GM12878 (cell line): Measurements from ENCODE around the gene HYCC1. TPM values are rescaled to one million over a fixed set of nuclear protein-coding genes. Genes with fewer than 3 reads are reported as not detected.

ENCODE experiments used
- ATAC-seq: fragments of 200-7000 bp; cut with Tn5 transposase; 3 replicates; pipeline ENCODE4 v1.9.1; 2020; ENCODE audit warnings: mild to moderate bottlenecking, moderate library complexity
- BruUV-seq: library from RNA; stranded (reverse); fragments of 400-500 nt; replicated peaks from 2 replicates; lab custom pipeline; 2021; lab: Mats Ljungman, UMichigan
- CTCF ChIA-PET: fragments of 300-600 bp; sonication (Branson Sonifier 250); formaldehyde crosslinking; extraction: SDS; loops from one replicate; lab custom pipeline; 2021; ENCODE audit warnings: inconsistent platforms; lab: Yijun Ruan, JAX
- POLR2A ChIA-PET: fragments of 350-600 bp; formaldehyde crosslinking; extraction: SDS; loops from one replicate; lab custom pipeline; 2021; ENCODE audit warnings: inconsistent platforms; lab: Charles Lee
- RAD21 ChIA-PET: fragments of 300-600 bp; sonication (Branson Sonifier 250); formaldehyde crosslinking; loops from one replicate; lab custom pipeline; 2023; ENCODE audit warnings: antibody characterized with exemption; ENCODE audit not compliant: unreplicated experiment; lab: Charles Lee
- SMC1A ChIA-PET: fragments of 300-600 bp; sonication (Branson Sonifier 250); formaldehyde crosslinking; loops from one replicate; lab custom pipeline; 2023; ENCODE audit not compliant: unreplicated experiment, uncharacterized antibody; lab: Charles Lee
- DNase-seq: peaks from one replicate; pipeline ENCODE4 v3.0.0-alpha.2; 2011; ENCODE audit warnings: low read depth, low spot score
- FAIRE-seq: peaks from 3 replicates; lab custom pipeline; 2011; peaks lifted over from hg19 to GRCh38; lab: Jason Lieb, UNC
- H2AFZ ChIP-seq: 2 replicates; pipeline ENCODE4 v1.6.0; 2011; ENCODE audit warnings: low read depth, low read length, control low read depth; ENCODE audit not compliant: control insufficient read depth
- H3K27ac ChIP-seq: 2 replicates; pipeline ENCODE4 v1.5.1; 2011; ENCODE audit warnings: control low read depth; ENCODE audit not compliant: control insufficient read depth, insufficient read depth
- H3K27me3 ChIP-seq, 2 experiments: replicated peaks in 1 of 2; 2 replicates each; pipeline versions ENCODE4 v1.6.0 to v1.6.1; 2011; ENCODE audit warnings: low read length in 1 of 2; ENCODE audit not compliant: control insufficient read depth in 2 of 2, insufficient read depth in 2 of 2
- H3K36me3 ChIP-seq, 2 experiments: 2 replicates each; pipeline ENCODE4 v1.5.1; 2011; ENCODE audit warnings: low read length in 1 of 2; ENCODE audit not compliant: control insufficient read depth in 2 of 2, insufficient read depth in 2 of 2
- H3K4me1 ChIP-seq: 2 replicates; pipeline ENCODE4 v1.6.1; 2011; ENCODE audit warnings: mild to moderate bottlenecking, low read length, moderate library complexity, mixed read lengths; ENCODE audit not compliant: control insufficient read depth, insufficient read depth
- H3K4me2 ChIP-seq: 2 replicates; pipeline ENCODE4 v1.6.0; 2011; ENCODE audit warnings: control low read depth; ENCODE audit not compliant: control insufficient read depth, insufficient read depth
- H3K4me3 ChIP-seq: fragments of 200-600 bp; sonication (generic); 2 replicates; pipeline ENCODE4 v1.5.1; 2016
- H3K79me2 ChIP-seq: 2 replicates; pipeline ENCODE4 v1.6.0; 2011; ENCODE audit warnings: low read length; ENCODE audit not compliant: control insufficient read depth, insufficient read depth
- H3K9ac ChIP-seq: 2 replicates; pipeline ENCODE4 v1.8.0; 2011; ENCODE audit warnings: low read length, control low read depth, mixed read lengths; ENCODE audit not compliant: control insufficient read depth, insufficient read depth
- H3K9me3 ChIP-seq: replicated peaks from 3 replicates; pipeline ENCODE4 v1.5.1; 2011; ENCODE audit warnings: mild to moderate bottlenecking, low read length; ENCODE audit not compliant: control insufficient read depth, insufficient read depth
- H4K20me1 ChIP-seq: 2 replicates; pipeline ENCODE4 v1.6.0; 2011; ENCODE audit not compliant: control insufficient read depth, insufficient read depth
- CHD1 ChIP-seq: IDR thresholded peaks from 2 replicates; pipeline ENCODE4 v1.6.1; 2012; ENCODE audit warnings: low read depth, low read length, improper control_type of control experiment
- JUNB ChIP-seq: IDR thresholded peaks from 2 replicates; pipeline ENCODE4 v1.6.1; 2016; ENCODE audit warnings: antibody characterized with exemption, mild to moderate bottlenecking
- NFIC ChIP-seq: IDR thresholded peaks from 2 replicates; pipeline ENCODE4 v1.6.1; 2012; ENCODE audit warnings: low read depth, mild to moderate bottlenecking, inconsistent platforms, low read length, moderate library complexity
- SP1 ChIP-seq: IDR thresholded peaks from one replicate; pipeline ENCODE4 v1.6.1; 2011; ENCODE audit warnings: low read depth, low read length
- SPI1 ChIP-seq: IDR thresholded peaks from 2 replicates; pipeline ENCODE4 v1.6.1; 2011; ENCODE audit warnings: low read depth, mild to moderate bottlenecking, low read length, moderate library complexity, borderline replicate concordance; ENCODE audit not compliant: insufficient read depth
- in situ Hi-C: fragments of 300-500 bp; cut with MboI; formaldehyde crosslinking; loops from 9 replicates; pipeline ENCODE4 v1.14.3; 2018; ENCODE audit warnings: mixed read lengths
- intact Hi-C: fragments of 100-400 bp; cut with micrococcal nuclease; formaldehyde crosslinking; loops from one replicate; pipeline ENCODE4 v1.14.2; 2022; ENCODE audit not compliant: unreplicated experiment
- polyA plus RNA-seq, 11 experiments: library from polyadenylated mRNA; depleted of rRNA in 4 of 11; unstranded in 6 of 11; stranded (reverse) in 5 of 11; fragments of >200 nt; fragmentation: Nextera tagmentation in 4 of 11; fragmentation: Illumina TruSeq in 1 of 11; extraction: Ambion mirVana in 4 of 11; extraction: Trizol in 1 of 11; gene quantifications; 1 replicate in 1 of 11; 2 replicates in 10 of 11; pipeline versions ENCODE4 v1.2.1 to v1.2.3, GENCODE V29; 2011 to 2016; ENCODE audit warnings: inconsistent platforms in 2 of 11, missing spikeins in 2 of 11, low read depth in 1 of 11
- total RNA-seq, 4 experiments: library from RNA; depleted of rRNA in 3 of 4; stranded (reverse); fragments of >200 nt in 3 of 4; fragmentation: Illumina TruSeq in 1 of 4; extraction: Trizol in 1 of 4; gene quantifications; 2 replicates each; pipeline versions ENCODE4 v1.2.1 to v1.2.3, GENCODE V29; 2013 to 2021

Gene HYCC1
- total and polyA plus RNA-seq, 10 of the 15 experiments (the other 5 are each of a cell fraction or from before 2014, with no cell fraction given), result 8.5 to 62.9 (median 33.1) TPM

GRCh38 chr7:23009303-23009702 is 4.6 kb downstream of the HYCC1 start:
- Histone ChIP-seq H3K9me3 (no peaks in the 10 kb centered on the region; the same call in 2 of the 3 replicates), H3K4me1 (peaks cover 9% of the 10 kb centered on the region), H4K20me1 (no peaks in the 10 kb centered on the region), H3K27ac (peak overlapping the region; percentile 24; the same call in 1 of the 2 replicates), H3K36me3 (no peaks in the 10 kb centered on the region), H3K79me2 (peaks cover 91% of the 10 kb centered on the region), H3K27me3 (no peaks in the 10 kb centered on the region), H3K4me3 (peak overlapping the region; percentile 39), H3K9ac (no peak overlapping the region), H3K4me2 (peak overlapping the region; percentile 28; the same call in 1 of the 2 replicates), H2AFZ (no peak overlapping the region)
- no peak for ATAC-seq
- no TSS peak for BruUV-seq
- TF ChIP-seq SPI1 (peak; percentile 81), NFIC (peak; percentile 46; the same call in 1 of the 2 replicates), SP1 (no peak), JUNB (peak; percentile 46; the same call in 1 of the 2 replicates)
- ChIA-PET SMC1A (interaction anchor here (1.4 kb wide), 1 partner anchor 14 kb away, joined by 4 read pairs; no protein-coding TSS in a partner anchor), POLR2A (interaction anchor here (0.7 to 1.4 kb wide), 3 partner anchors 10 to 1876 kb away, joined by 3 read pairs; no protein-coding TSS in a partner anchor), RAD21 (interaction anchor here (0.8 to 1.5 kb wide), 3 partner anchors 18 to 154 kb away, joined by 3 to 6 read pairs (median 3); no protein-coding TSS in a partner anchor), CTCF (interaction anchor here (1.8 kb wide), 1 partner anchor 16 kb away, joined by 5 read pairs; no protein-coding TSS in a partner anchor)
- no peak for DNase-seq
- intact Hi-C loops, result no loop called here
- in situ Hi-C loops, result no loop called here
- no peak for FAIRE-seq

GRCh38 chr7:23004247-23004520 is 9.7 kb downstream of the HYCC1 start:
- intact Hi-C loops, result no loop called here

More at GRCh38 chr7:23004247-23004520, 9.7 kb downstream of the HYCC1 start:
- H3K4me2 ChIP-seq, result peak overlapping the region; percentile 43; the same call in 1 of the 2 replicates
- peaks cover 34% of the 10 kb centered on the region for H3K4me1 ChIP-seq
- DNase-seq (no peak), FAIRE-seq (no peak), ATAC-seq (no peak)
- no peaks in the 10 kb centered on the region for H4K20me1 ChIP-seq
- SMC1A ChIA-PET, result interaction anchor here (1.0 to 3.4 kb wide), 6 partner anchors 8 to 132 kb away, joined by 3 to 36 read pairs (median 6); no protein-coding TSS in a partner anchor
- H3K27me3 ChIP-seq, result no peaks in the 10 kb centered on the region
- CTCF ChIA-PET, result interaction anchor here (0.5 to 2.6 kb wide), 6 partner anchors 9 to 51 kb away, joined by 3 to 7 read pairs (median 6); partner anchors contain the start of gene HYCC1
- H2AFZ ChIP-seq, result no peak overlapping the region
- no peak overlapping the region for H3K4me3 ChIP-seq
- H3K9me3 ChIP-seq, result no peaks in the 10 kb centered on the region; the same call in 2 of the 3 replicates
- RAD21 ChIA-PET, result interaction anchor here (1.0 to 3.4 kb wide), 7 partner anchors 8 to 148 kb away, joined by 3 to 21 read pairs (median 5); no protein-coding TSS in a partner anchor
- peaks cover 91% of the 10 kb centered on the region for H3K79me2 ChIP-seq
- H3K9ac ChIP-seq, result no peak overlapping the region
- TF ChIP-seq CHD1, result no peak
- no peaks in the 10 kb centered on the region for H3K36me3 ChIP-seq
- no TSS peak for BruUV-seq
- peak overlapping the region; percentile 6; the same call in 1 of the 2 replicates for H3K27ac ChIP-seq
- POLR2A ChIA-PET, result interaction anchor here (0.6 to 3.7 kb wide), 3 partner anchors 9 to 133 kb away, joined by 3 to 19 read pairs (median 5); partner anchors contain the start of gene HYCC1
- in situ Hi-C loops, result no loop called here
